ENCODE results near the gene ARHGEF26. TPM values are rescaled to one million over a fixed set of nuclear protein-coding genes. Genes with fewer than 3 reads are reported as not detected.

Gene ARHGEF26
- total and polyA plus RNA-seq, 4 donors: 12.3 to 45.5 (median 28.5) TPM

DNA sequence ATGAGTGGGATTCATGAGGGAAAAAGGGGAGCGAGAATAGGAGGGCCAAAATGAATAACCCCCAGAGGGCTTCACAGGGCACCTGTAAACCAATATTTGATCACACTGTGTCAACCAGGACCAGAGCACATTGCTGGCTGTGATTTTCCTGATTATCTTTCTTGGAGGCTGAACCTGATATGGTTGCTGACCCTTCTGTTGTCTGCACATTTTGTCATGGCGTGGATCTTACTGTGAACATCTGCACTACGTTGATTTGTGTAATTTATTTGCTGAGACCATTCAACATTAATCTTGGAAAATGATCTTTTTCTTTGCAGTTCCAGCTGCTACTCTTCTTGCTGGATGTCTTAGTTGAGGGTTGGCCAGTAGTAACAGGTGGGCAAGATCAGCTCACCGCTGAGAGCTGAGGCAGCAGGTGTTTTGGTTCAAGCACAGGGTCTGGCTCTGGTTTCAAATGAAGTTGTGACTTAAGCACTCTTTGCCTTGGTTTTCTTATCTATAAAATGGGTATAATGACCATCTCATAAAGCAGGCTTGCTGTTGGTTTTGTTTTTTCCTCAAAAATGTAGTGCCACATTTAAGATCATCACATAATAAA is 61.2 kb downstream of the ARHGEF26 start:
- peaks cover 0 to 5% (median 0%) of the 10 kb centered on the region in 5 donors for H3K4me1 ChIP-seq (ENCODE audit: control insufficient read depth in 5 of 5, insufficient read depth in 5 of 5, low read length in 5 of 5)
- H3K27me3 ChIP-seq (ENCODE audit: control insufficient read depth in 3 of 3, insufficient read depth in 3 of 3, low read length in 2 of 3): no peaks in the 10 kb centered on the region
- ATAC-seq (ENCODE audit: insufficient read depth, low FRiP score) (no peak), DNase-seq (no peak)
- no peak overlapping the region for H3K27ac ChIP-seq (ENCODE audit: low read depth in 1 of 2, low read length in 1 of 2)
- H3K4me3 ChIP-seq: no peak overlapping the region
- peaks cover 0 to 6% (median under 1%) of the 10 kb centered on the region in 4 donors for H3K9me3 ChIP-seq (ENCODE audit: control insufficient read depth in 4 of 4, insufficient read depth in 3 of 4, low read length in 3 of 4)
- H3K9ac ChIP-seq (ENCODE audit: insufficient read depth in 1 of 2, low read length in 2 of 2): no peak overlapping the region
- 88 to 95% methylated on average over 4 of the region's 4 CpGs for WGBS, 2 donors
- H3K36me3 ChIP-seq (ENCODE audit: control insufficient read depth in 4 of 4, insufficient read depth in 4 of 4, low read length in 4 of 4): no peaks in the 10 kb centered on the region
- TF ChIP-seq CTCF (IDR thresholded peaks at IDR 0.05; ENCODE audit: control extremely low read depth, extremely low read depth): no peak

DNA sequence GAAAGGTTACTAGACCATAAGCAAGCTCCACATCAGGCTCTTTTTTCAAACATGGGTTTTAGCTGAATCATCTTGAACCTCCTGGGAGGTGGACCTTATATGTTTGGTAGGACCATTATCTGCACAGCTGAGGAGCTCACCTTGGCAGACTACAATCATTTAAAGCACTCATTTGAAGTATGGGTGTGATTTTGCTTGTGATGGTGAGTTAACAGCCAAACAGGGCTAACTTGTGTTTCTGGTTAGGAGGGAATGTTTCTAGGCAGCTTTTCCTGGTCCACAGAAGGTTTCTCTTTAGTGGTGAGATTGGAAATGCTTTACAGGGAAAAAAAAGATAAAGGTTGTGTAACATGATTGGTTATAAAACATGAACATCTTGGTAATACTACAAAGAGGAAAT is 61.8 kb downstream of the ARHGEF26 start:
- Histone ChIP-seq H3K4me3 (no peak overlapping the region), H3K36me3 (ENCODE audit: control insufficient read depth in 4 of 4, insufficient read depth in 4 of 4, low read length in 4 of 4) (no peaks in the 10 kb centered on the region), H3K9ac (ENCODE audit: insufficient read depth in 1 of 2, low read length in 2 of 2) (no peak overlapping the region), H3K4me1 (ENCODE audit: control insufficient read depth in 5 of 5, insufficient read depth in 5 of 5, low read length in 5 of 5) (peaks cover 0 to 5% (median 0%) of the 10 kb centered on the region in 5 donors), H3K9me3 (ENCODE audit: control insufficient read depth in 4 of 4, insufficient read depth in 3 of 4, low read length in 3 of 4) (peaks cover 0 to 6% (median under 1%) of the 10 kb centered on the region in 4 donors), H3K27ac (ENCODE audit: low read depth in 1 of 2, low read length in 1 of 2) (no peak overlapping the region), H3K27me3 (ENCODE audit: control insufficient read depth in 3 of 3, insufficient read depth in 3 of 3, low read length in 2 of 3) (no peaks in the 10 kb centered on the region)
- DNase-seq: no peak
- no peak for ATAC-seq (ENCODE audit: insufficient read depth, low FRiP score)
- TF ChIP-seq CTCF (IDR thresholded peaks at IDR 0.05; ENCODE audit: control extremely low read depth, extremely low read depth): no peak

DNA sequence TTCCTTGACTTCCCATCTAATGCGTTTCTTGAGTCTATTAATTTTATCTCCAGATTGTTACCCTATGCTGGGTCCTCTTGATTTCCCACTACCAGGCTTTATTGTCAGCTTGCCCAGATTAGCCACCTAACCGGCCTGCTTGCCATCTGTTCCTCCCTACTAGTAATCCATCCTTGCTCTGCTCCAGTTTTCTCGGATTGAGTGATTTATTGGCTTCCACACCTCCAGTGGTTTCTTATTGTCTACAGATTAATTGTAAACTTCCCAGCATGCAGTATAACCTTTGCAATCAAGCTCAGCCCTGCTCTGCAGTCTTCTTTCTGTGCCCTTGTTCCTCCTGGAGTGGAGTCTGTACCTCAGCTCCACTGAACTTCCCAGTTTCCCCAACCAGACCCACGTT is 63.4 kb downstream of the ARHGEF26 start:
- DNase-seq (no peak), ATAC-seq (ENCODE audit: insufficient read depth, low FRiP score) (no peak)
- H3K4me3 ChIP-seq: no peak overlapping the region
- H3K27me3 ChIP-seq (ENCODE audit: control insufficient read depth in 3 of 3, insufficient read depth in 3 of 3, low read length in 2 of 3): no peaks in the 10 kb centered on the region
- H3K27ac ChIP-seq (ENCODE audit: low read depth in 1 of 2, low read length in 1 of 2): no peak overlapping the region
- no peak for TF ChIP-seq CTCF (IDR thresholded peaks at IDR 0.05; ENCODE audit: control extremely low read depth, extremely low read depth)
- H3K9me3 ChIP-seq (ENCODE audit: control insufficient read depth in 4 of 4, insufficient read depth in 3 of 4, low read length in 3 of 4): peaks cover 0 to 3% (median under 1%) of the 10 kb centered on the region in 4 donors
- WGBS, 2 donors: 81 to 92% methylated on average over 4 of the region's 4 CpGs
- H3K9ac ChIP-seq (ENCODE audit: insufficient read depth in 1 of 2, low read length in 2 of 2): no peak overlapping the region
- H3K4me1 ChIP-seq (ENCODE audit: control insufficient read depth in 5 of 5, insufficient read depth in 5 of 5, low read length in 5 of 5): peaks cover 0 to 5% (median 0%) of the 10 kb centered on the region in 5 donors
- peaks cover 0 to 3% (median 1%) of the 10 kb centered on the region in 4 donors for H3K36me3 ChIP-seq (ENCODE audit: control insufficient read depth in 4 of 4, insufficient read depth in 4 of 4, low read length in 4 of 4)

- DNase-seq (no peak), ATAC-seq (ENCODE audit: insufficient read depth, low FRiP score) (no peak)
- Histone ChIP-seq H3K27me3 (ENCODE audit: control insufficient read depth in 3 of 3, insufficient read depth in 3 of 3, low read length in 2 of 3) (no peaks in the 10 kb centered on the region), H3K4me3 (no peak overlapping the region), H3K27ac (ENCODE audit: low read depth in 1 of 2, low read length in 1 of 2) (no peak overlapping the region), H3K36me3 (ENCODE audit: control insufficient read depth in 4 of 4, insufficient read depth in 4 of 4, low read length in 4 of 4) (peaks cover 0 to 15% (median 5%) of the 10 kb centered on the region in 4 donors), H3K4me1 (ENCODE audit: control insufficient read depth in 5 of 5, insufficient read depth in 5 of 5, low read length in 5 of 5) (peaks cover 0 to 2% (median 0%) of the 10 kb centered on the region in 5 donors), H3K9me3 (ENCODE audit: control insufficient read depth in 4 of 4, insufficient read depth in 3 of 4, low read length in 3 of 4) (peaks cover 0 to 2% (median 0%) of the 10 kb centered on the region in 4 donors), H3K9ac (ENCODE audit: insufficient read depth in 1 of 2, low read length in 2 of 2) (no peak overlapping the region)
- WGBS, 2 donors: 92 to 94% methylated on average over 3 of the region's 3 CpGs
- no peak for TF ChIP-seq CTCF (IDR thresholded peaks at IDR 0.05; ENCODE audit: control extremely low read depth, extremely low read depth)
Observed at GRCh38 chr3:154188437-154188836, 67.2 kb downstream of the ARHGEF26 start.
